Hepatic stellate cell (primary cell): ENCODE measurements around the gene LGALS3BP.
"Not testable (repeated sequence)": the region's sequence is repeated elsewhere in the genome, so short reads cannot be mapped to it uniquely, and the experiment has no call there.

ENCODE experiments used
- DNase-seq: peaks from one replicate; pipeline ENCODE4 v3.0.0; 2011; ENCODE audit warnings: low spot score

LGALS3BP gene

DNA sequence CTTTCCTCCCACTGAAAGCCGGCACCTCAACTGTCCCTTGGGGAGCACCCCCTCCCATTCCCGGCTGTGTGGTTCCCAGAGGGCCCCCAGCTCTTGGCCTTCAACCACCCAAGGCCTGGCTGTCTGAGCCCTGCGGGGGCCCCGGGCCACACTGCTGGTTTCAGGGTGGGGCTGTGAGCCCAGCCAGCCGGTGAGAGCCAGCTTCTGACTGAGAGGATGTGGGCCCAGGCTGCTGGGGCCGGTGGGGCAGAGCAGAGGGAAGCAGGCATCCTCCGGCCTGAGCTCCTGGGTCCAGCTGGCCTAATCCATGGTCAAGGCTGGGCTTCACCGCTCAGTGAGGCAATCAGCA lies 875 bp upstream of the LGALS3BP start:
- DNase-seq = no peak

DNA sequence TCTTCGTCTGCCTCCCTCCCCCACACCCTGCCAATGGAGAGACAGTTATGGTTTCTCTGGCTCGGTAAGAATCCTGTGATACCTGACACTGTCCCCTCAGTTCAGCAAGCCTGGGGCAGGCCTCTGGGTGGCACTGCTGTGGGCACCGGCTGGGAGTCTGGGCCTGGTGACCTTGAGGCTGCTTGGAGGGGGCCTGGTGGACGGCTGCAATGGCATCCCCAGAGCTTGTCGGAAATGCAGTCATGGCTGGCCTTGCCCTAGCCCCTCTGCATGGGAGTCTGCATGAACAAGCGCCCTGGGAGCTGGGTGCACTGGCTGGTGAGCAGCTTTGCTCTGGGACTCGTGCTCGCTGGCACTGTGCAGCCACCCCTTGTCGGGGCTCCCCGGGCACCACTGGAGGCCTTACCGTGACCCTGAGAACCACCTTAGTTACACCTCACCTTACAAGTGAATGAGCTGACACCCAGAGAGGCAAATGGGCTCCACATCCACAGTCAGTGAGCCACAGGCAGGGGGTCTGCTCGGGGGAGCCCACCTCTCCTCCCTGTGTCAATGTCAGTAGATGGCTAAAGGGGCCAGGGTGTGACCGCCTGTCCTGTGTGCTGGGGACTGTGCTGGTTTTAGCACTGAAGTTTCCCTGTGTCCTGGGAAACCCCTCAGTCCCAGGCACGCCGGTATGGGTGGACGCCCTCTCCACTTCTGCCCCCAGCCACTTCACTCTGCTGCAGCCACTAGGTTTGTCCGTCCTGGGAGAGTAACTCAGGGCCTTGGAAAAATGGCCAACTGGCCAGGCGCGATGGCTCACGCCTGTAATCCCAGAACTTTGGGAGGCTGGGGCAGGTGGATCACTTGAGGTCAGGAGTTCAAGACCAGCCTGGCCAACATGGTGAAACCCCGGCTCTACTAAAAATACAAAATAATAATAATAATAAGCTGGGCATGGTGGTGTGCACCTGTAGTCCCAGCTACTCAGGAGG lies 1.4 kb downstream of the LGALS3BP start:
- no peak for DNase-seq

DNA sequence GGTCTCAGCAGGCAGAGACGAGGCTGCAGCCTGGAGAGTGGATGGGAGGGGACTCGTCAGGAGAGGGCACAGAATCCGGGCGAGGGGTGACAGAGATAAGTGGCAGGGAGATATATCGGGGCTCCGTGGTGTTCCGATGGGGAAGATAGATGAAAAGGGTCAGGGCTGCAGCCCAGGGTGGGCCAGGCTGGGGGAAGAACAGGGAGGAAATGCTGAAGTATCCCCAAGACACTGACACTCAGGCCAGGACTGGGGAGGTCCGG lies 2.1 kb downstream of the LGALS3BP start:
- DNase-seq = no peak

DNA sequence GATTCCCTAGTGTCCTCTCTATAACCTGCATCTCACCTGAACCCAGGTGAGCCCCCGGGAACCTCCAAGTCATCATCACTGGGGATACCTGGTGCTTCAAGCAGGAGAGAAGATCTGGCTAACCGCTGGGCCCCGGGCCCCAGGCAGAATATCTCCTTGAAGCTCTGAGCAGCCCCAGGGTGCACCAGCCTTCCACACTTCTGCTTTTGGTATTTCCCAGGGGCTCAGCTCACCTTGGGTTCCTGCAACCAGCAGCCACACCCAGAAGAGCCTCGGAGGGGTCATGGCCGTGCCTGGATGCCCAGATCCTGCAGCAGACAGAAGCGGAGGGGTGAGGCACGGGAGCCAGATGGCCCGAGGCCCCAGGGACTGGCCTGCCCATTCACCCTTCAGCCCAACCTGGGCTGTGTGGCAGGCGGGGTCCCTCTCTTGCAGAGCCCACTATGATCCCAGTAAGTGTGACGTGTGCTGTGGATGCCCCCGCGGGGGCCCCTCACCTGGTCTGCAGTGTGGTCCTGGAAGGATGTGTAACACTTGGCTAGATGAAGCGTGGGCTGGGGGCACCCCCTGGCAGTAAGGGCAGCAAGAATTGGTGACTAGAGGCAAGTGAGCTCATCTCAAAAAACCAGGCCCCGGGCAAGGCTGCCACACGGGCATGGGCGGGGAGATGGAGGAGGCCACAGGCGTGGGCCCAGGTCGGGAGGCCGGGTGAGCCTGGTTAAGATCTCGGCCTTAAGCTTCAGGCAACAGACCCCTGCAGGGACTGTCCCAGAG lies 2.6 kb downstream of the LGALS3BP start:
- DNase-seq = no peak

DNA sequence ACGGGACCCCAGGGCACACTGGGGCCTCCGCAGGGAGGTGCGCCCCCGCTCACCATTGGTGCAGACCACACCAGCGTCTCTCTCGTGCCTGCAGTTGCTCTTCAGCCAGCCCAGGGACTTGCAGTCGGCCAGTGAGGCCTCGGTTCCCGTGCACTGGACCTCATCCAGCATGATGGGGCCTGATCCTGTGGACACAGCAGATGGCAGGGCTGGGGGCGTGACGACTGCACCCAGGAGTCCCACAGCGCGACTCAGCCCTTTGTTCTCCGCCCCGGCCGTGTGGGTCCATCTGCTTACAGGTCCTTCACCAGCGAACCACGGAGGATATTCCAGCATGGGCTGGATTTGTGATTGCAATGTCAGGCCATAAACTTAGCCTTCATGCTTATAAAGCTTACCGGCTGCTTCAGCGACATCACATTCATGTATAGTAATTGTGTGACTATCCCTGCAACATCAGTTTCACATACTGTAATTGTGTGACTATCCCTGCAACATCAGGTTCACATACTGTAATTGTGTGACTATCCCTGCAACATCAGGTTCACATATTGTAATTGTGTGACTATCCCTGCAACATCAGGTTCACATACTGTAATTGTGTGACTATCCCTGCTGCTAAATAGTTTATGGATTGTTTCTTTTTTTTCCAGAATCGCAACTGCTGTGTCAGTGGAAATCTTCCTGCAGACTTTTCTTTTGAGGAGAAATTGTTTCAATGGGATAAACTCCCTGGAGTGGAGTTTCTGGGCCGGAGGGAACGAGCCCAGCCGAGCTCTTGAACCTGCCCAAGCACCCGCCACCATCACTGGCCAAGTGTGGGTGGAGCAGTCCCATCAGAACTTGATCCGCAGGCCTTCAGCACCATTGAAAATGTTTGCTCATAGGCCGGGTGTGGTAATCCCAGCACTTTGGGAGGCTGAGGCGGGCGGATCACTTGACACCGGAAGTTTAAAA lies 4.8 kb downstream of the LGALS3BP start:
- no peak for DNase-seq

DNA sequence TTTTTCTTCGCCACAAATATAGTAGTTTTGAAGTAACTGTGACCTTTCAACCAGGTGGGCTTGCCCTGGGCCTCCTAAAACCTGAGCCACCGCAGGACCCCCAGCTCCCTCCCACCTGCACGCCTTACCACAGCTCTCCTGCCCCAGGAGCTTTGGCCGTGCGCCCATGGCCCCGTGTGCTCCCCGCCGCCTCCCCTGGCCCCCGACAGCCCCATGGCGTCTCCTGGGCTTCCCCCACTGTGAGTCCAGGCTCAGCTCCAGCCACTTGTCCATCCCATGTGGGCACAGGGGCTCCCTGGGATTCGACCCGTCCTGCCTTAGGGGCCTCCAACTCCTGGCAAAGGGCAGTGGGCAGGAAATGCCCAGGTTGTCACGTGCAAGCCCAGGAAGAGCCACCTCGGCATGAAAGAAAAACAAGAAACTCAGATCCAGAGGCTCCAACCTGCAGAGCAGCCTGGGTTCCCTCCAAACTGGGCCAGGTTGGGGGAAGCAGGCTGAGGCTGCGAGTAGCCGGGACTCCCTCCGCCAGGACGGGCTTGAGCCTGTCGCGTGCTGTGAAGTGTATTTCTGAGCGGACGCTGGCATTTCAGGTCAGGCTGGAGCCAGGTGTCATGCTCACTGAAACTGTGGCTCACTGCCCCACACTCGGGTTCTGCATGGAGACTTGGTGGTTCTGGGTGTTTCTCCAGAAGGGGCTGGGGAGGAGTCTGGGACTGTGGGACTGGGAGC lies 5.8 kb downstream of the LGALS3BP start:
- no peak for DNase-seq

DNA sequence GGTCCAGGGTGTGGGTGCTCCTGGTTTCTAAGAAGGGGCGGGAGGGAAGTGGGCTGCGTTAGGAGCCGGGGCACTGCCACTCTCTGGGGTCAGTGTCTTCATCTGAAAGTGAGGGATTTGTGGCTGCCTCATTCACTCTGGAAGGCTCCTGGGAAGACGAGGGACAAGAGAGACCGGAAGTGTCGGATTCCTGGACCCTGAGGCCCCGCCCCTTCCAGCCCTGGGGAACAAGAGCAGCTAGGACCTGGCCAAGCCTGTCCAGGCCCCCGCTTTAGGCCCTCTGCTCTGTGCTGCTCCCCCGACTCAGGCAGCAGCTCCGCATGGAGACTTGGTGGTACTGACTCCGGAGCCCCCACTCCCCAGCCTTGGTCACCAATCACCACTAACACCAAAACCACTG lies 6.5 kb downstream of the LGALS3BP start:
- no peak for DNase-seq

DNA sequence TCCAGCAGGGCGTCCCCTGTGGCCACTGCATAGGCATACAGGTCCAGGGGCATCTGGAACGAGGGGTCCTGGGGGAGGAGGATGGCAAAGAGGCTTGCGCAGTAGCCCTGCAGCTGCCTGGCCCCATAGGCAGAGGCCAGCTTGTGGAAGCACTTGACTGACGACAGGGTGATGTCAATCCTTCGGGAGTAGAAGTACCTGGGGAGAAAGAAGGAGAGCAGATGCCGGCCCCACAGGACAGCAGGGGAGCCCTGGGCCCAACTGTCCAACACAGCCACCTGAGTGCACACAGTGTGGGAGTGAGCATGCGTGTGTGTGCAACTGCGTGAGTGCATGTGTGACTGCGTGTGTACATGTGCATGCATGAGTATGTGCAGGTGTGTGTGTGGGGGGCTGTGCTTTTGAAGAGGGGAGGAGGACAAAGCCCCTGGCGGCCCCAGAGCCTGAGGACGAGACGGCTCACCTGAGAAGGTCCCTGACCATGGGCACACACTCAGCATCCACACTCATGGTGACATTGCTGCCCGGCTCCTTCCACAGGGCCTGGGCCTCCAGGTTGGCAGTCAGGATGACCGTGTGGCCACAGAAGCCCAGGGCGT lies 7.1 kb downstream of the LGALS3BP start:
- DNase-seq = no peak

DNA sequence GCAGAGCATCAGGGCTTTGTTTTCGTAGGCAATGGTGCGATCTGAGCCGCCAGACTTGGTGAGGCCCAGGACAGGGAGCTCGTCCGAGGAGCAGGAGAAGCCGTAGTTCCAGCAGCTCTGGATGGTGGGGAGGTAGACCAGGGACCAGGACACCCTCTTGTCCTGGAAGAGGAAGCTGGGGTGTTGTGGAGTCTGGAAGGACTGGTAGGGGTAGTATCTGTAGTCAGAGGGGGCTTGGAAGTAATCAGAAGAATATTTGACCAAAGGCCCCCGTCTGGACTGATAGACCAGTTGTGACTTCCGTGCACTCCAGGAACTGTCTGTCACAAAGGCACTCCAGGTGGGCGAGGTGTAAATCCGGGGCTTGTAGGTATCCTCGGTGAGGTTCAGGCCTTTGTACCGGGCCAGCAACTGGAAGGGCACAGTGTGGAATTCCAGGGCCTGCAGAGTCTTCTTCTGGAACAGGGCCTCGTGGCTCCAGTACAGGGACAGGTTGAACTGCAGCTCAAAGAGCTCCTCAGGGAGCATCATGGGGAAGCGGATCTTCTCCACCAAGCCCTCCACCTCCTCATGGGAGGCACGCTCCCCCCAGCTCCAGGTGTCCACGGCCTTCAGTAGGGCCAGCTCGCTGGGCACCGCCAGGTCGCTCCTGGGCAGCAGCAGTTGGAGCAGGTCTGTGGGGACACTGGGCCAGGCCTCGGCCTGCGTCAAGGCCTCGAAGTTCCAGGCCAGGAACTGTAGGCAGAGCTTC lies 7.8 kb downstream of the LGALS3BP start:
- no peak for DNase-seq

DNA sequence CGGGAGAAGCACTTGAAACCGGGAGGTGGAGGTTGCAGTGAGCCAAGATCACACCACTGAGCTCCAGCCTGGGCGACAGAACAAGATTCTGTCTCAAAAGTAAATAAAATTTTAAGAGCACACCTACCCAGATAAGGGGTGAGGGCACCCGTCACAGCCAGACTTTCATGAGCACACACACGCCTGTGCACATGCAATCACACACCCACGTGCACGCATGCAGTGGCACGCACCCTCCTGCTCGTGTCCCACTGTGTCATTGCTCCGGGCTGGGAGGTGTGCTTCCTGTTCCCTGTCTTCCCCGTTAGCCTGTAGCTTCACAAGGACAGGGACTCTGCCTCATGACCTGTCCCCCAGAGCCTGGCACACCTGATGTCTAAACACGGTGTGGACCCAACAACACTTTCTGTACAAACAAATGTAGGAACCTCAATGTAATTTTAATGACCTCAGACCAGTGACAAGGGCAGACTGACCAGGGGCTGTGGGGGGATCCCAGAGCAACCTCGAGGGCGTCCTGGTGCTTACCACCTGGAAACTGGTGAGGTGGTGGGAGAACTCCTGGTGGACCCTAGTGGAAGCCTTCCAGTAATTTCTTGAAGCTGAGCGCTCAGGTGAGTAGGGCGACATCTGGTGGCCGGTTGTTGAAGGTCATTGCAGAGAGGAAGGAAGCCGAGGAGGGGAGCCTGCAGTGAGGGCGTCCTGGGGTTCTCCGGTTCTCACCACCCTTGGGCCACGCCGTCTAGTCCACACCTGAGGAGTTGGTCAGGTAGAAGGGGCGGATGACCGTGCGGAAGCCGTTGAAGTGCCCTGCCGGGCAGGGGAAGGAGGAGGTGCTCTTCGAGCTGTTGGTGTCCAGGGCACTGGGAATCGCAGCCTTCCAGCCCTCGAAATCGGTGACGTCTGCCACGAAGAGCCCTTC lies 8.6 kb downstream of the LGALS3BP start:
- DNase-seq = peak; percentile 79

DNA sequence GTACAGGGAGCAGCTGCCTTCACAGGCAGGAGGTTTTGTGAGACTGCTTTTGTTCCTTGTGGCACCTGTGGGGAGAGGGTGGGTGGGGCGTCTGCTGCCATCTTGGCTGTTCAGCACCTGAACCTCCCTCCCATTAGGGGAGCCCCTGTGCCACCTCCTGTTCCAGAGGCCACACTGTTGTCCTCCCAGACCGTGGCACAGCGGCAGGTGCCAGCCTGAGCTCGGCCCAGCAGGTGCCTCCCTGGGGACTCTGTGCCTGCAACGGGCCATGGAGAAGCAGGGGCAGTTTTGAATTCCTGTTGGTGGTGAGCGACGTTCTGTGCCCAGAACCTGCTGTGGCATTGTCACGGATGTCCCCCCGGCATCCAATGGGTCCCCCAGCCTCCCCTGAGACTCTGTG lies 9.9 kb downstream of the LGALS3BP start:
- DNase-seq = no peak

DNA sequence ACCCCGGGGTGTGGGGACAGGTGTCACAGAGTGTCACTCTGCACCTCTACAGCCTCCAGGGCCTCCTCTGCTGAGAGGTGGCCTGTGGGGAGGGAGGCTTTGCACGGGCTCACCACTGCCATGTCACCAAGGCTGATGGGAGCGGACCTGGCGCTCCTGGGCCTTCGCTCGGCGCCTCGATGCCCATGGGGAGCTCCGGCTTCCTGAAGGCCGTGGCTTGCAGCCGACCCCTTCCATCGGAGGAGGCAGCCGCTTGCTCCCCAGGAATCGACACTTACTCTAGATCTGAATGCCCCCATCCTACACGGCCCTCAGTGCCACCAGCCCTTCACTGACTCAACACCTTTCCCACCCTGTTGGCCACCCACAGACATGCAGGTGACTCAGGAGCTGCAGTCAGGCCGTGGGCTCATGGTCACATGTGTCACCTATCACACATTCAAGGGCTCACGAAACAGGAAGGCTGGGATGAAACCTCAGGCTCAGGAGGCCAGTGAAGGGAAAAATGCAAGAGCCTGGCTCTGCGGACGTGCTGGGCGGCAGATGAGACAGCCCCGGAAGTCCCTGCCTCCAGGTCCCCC lies 11.9 kb downstream of the LGALS3BP start:
- DNase-seq = no peak

DNA sequence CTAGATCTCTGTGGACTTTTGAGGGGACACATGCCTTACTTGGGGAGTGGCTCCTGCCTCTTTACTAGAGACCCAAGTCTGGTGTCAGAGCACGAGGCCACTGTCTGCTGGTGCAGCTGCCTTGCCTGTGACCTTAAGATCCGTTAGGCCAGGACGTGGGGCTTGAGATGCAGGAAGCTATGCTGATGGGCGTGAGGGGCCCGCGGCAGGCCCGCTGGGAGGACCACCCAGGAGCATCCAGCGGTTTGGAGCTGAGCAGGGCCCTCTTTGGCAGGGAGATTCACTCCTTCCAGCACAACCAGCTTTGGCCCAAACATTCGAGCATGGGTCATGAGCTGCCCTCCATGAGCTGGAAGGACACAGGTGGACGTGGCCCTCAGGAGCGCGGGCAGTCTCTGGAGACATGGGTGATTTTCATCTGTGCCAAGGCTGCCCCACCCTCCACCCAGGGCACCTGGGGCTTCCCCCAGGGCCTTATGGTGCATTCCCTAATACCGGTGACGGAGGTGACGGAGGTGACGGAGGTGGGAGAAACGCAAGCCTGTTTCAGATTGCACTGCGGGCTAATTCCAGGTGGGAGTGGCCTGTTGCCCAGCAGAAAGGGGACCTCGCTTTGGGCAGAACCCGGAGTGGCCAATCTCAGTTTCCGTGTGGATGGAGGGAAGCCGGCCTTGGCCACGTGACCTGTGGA lies 12.7 kb downstream of the LGALS3BP start:
- DNase-seq = no peak

DNA sequence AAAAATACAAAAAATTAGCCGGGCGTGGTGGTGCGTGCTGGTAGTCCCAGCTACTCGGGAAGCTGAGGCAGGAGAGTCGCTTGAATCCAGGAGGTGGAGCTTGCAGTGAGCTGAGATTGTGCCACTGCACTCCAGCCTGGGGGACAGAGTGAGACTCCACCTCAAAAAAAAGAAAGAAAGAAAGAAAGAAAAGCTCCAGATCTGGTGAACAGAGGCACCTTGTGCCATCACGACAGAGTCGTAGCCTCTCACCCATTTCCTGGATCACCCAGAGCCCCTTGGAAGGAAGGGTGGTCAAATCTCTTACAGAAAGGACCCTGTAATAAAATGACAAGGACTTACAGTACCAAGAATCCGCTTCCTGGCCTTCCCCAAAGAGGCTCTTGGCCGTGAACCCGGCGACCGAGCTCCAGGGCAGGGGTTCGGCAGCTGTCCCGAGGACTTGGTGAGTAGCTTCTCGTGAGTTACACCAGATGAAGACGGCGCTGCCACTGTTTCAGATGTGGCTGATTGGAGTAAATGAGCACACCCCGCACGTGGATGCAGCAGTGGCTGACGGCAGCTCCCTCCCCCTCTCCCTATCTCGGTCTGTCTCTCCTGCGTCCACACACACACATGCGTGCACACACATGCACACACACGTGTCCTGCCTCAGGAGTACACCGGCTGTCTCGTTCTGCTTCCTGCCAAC lies 13.5 kb downstream of the LGALS3BP start:
- no peak for DNase-seq

DNA sequence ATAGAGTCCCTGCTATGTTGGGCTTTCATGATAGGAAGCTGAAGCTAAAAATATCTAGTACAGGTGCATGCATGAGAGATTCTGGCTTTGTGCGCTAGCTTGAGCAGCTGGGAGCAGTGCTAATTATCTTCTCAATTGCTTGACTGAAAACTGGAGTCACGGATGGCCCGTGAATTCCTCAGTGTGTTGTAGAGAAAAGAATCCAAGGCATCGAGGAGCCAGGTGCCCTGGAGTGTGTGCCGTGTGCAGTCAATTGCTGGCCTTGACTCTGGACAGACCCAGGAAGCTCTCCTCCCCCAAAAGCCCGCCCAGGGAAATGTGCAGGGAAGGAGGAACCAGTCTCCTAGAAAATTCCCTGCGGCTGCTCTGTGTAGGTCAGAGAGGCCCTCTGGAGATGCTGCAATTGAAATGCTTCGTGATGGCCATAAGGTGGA lies 14.2 kb downstream of the LGALS3BP start:
- no peak for DNase-seq

DNA sequence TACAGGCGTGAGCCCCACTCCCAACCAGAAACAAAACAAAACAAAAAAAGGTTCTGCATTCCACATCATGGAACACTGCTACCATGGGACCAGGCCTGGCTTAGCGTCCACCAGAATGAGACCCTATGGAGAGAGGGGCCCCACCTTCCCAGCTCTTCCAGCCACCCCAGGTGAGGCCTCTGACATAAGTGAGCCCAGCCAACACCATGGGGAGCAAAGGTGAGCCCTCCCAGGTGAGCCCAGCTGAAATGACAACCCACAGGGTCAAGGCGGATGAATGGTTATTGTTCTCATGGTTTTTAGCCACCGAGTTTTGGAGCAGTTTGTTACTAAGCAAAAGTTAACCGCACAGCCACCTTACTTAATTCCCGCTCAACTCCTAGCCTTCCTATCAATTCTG lies 16.3 kb downstream of the LGALS3BP start:
- no peak for DNase-seq

DNA sequence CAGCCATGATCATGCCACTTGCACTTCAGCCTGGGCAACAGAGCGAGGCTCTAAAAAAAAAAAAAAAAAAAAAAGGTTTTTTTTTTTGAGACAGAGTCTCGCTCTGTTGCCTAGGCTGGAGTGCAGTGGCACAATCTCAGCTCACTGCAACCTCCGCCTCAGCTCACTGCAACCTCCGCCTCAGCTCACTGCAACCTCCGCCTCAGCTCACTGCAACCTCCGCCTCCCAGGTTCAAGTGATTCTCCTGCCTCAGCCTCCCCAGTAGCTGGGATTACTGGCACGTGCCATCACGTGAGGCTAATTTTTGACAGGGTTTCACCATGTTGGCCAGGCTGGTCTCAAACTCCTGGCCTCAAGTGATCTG lies 16.8 kb downstream of the LGALS3BP start:
- DNase-seq = not testable (repeated sequence)
